ENCODE data around the gene ATG7. TPM values are rescaled to one million over a fixed set of nuclear protein-coding genes. Genes with fewer than 3 reads are reported as not detected.
A peak's percentile ranks its signal among the peaks of the same experiment; 100 is the strongest.

ATG7 gene
- total RNA-seq, 6 experiments from 2014 or later, result 44.5 to 53.0 (median 49.3) TPM

- Mint-ChIP-seq H3K4me3 (no peak overlapping the region), H3K27me3 (ENCODE audit: insufficient read depth) (peaks cover 21% of the 10 kb centered on the region), H3K9me3 (no peaks in the 10 kb centered on the region), H3K27ac (peak overlapping the region; percentile 24; the same call in 1 of the 2 replicates), H3K4me1 (ENCODE audit: low read depth) (peaks cover 58% of the 10 kb centered on the region), H3K36me3 (ENCODE audit: low read depth) (peaks cover 41% of the 10 kb centered on the region)
- no peak for DNase-seq
- TF ChIP-seq, protein P1, sequence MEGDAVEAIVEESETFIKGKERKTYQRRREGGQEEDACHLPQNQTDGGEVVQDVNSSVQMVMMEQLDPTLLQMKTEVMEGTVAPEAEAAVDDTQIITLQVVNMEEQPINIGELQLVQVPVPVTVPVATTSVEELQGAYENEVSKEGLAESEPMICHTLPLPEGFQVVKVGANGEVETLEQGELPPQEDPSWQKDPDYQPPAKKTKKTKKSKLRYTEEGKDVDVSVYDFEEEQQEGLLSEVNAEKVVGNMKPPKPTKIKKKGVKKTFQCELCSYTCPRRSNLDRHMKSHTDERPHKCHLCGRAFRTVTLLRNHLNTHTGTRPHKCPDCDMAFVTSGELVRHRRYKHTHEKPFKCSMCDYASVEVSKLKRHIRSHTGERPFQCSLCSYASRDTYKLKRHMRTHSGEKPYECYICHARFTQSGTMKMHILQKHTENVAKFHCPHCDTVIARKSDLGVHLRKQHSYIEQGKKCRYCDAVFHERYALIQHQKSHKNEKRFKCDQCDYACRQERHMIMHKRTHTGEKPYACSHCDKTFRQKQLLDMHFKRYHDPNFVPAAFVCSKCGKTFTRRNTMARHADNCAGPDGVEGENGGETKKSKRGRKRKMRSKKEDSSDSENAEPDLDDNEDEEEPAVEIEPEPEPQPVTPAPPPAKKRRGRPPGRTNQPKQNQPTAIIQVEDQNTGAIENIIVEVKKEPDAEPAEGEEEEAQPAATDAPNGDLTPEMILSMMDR (IDR thresholded peaks at IDR 0.05), result no peak
These were observed 293.3 kb downstream of the ATG7 start for GRCh38 chr3:11565492-11565891.

DNA sequence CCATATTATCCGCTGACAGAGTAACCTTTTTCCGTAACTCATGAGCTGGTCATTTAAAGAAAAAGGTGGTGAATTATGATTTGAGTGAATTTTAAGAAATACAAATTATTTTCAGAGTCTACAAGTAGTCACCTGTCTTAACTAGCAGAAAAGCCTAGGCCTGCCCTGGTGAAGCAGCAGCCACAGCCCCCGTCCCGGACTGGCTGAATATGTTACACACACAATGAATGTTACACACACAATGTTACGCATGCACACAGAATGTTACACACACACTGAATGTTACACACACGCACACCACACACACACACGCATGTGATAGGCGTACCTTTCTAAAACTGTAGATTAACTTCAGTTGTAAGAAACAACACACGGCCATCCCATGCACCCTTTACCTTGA lies 293.7 kb downstream of the ATG7 start:
- Mint-ChIP-seq H3K27me3 (ENCODE audit: insufficient read depth) (peaks cover 23% of the 10 kb centered on the region), H3K9me3 (no peaks in the 10 kb centered on the region), H3K36me3 (ENCODE audit: low read depth) (peaks cover 44% of the 10 kb centered on the region), H3K4me1 (ENCODE audit: low read depth) (peaks cover 58% of the 10 kb centered on the region), H3K4me3 (0 out of 2 replicates have a peak overlapping the region, but pooled peaks have one; percentile 24), H3K27ac (peak overlapping the region; percentile 100)
- DNase-seq, result no peak
- TF ChIP-seq, protein P1 (IDR thresholded peaks at IDR 0.05), result no peak

- peaks cover 24% of the 10 kb centered on the region for H3K27me3 Mint-ChIP-seq (ENCODE audit: insufficient read depth)
- peak overlapping the region; percentile 100 for H3K27ac Mint-ChIP-seq
- H3K4me1 Mint-ChIP-seq (ENCODE audit: low read depth), result peaks cover 60% of the 10 kb centered on the region
- peaks cover 45% of the 10 kb centered on the region for H3K36me3 Mint-ChIP-seq (ENCODE audit: low read depth)
- no peaks in the 10 kb centered on the region for H3K9me3 Mint-ChIP-seq
- peak overlapping the region; percentile 86 for H3K4me3 Mint-ChIP-seq
- TF ChIP-seq, protein P1 (IDR thresholded peaks at IDR 0.05), result no peak
- no peak for DNase-seq
These were observed 294.3 kb downstream of the ATG7 start for GRCh38 chr3:11566478-11566877.

DNA sequence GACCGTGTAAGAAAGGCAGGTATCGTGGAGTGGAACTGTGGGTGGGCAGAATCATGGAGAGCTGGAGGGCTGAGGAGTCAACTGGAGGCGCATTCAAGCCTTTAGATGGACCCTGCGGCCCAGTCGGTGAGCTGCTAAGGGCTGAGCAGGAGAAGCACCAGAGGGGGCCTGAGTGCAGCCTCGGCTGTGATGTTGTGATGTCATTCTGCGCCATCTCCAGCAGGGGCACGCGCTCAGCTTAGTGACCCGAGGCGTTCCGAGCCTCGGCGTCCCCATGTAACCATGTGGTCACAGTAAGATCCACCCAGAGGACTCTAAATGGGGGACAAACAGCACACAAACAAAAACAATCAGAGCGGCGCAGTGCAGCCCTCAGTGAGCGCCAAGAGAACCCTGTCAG lies 294.7 kb downstream of the ATG7 start:
- no peak for DNase-seq
- peaks cover 23% of the 10 kb centered on the region for H3K27me3 Mint-ChIP-seq (ENCODE audit: insufficient read depth)
- no peaks in the 10 kb centered on the region for H3K9me3 Mint-ChIP-seq
- H3K27ac Mint-ChIP-seq, result peak overlapping the region; percentile 100
- H3K4me1 Mint-ChIP-seq (ENCODE audit: low read depth), result peaks cover 64% of the 10 kb centered on the region
- TF ChIP-seq, protein P1 (IDR thresholded peaks at IDR 0.05), result peak; percentile 52
- peaks cover 45% of the 10 kb centered on the region for H3K36me3 Mint-ChIP-seq (ENCODE audit: low read depth)
- H3K4me3 Mint-ChIP-seq, result peak overlapping the region; percentile 86

DNA sequence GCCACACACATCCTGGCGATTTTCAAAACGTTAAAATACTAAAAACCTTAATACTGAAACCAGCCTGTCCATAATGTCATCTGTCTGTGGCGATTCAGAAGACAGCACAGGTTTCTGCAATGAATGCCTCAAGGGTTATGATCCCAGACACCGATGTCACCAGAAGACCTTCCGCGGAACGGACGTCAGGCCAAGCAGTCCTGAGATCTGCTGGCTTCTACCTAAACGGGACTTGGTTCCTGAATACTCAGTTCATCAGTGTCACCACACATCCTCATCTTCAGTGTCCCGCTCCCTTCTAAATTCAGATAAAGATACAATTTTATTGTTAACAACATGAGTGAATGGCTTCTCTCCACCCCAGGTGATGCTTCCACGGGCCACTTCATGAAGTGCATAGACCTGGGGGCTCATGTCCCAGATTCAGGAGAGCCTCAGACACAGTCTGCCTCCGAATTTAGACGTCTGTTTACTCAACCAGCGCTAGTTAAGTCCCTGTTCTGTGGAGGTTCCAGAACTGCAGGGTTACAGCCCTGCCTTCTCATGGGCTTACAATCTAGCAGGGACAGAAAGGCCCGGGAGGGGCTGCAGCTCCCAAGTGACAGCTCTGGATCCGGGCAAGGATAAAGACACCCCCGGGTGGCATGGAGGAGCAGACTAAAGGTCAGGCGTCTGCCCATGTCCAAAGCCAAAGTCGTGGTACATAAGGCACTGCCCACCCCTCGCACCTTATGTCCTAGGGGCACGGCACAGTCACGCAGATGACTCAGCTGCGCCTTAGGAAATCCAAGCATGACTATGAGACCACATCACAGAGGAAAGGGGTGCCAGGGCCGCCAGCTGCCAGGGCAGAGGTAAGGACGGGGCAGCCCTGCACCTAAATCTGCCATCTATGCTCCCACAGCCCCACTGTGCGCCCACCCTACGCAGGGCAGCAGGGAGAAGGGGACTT lies 295.6 kb downstream of the ATG7 start:
- no peaks in the 10 kb centered on the region for H3K9me3 Mint-ChIP-seq
- H3K27me3 Mint-ChIP-seq (ENCODE audit: insufficient read depth), result peaks cover 21% of the 10 kb centered on the region
- DNase-seq, result peak; percentile 85
- H3K27ac Mint-ChIP-seq, result peak overlapping the region; percentile 100
- H3K36me3 Mint-ChIP-seq (ENCODE audit: low read depth), result peaks cover 41% of the 10 kb centered on the region
- H3K4me1 Mint-ChIP-seq (ENCODE audit: low read depth), result peaks cover 73% of the 10 kb centered on the region
- H3K4me3 Mint-ChIP-seq, result peak overlapping the region; percentile 86
- TF ChIP-seq, protein P1 (IDR thresholded peaks at IDR 0.05), result no peak
